ENCODE results near the gene COX19. TPM values are rescaled to one million over a fixed set of nuclear protein-coding genes. Genes with fewer than 3 reads are reported as not detected.

The COX19 gene
- total and polyA plus RNA-seq, 10 donors, result 7.1 to 29.1 (median 15.2) TPM

GRCh38 chr7:999941-1000935, 24.9 kb upstream of the COX19 start:
- TF ChIP-seq POLR2A (IDR thresholded peaks at IDR 0.05), result no peak
- TF ChIP-seq CTCF (IDR thresholded peaks at IDR 0.05 in 8 of 11, conservative IDR thresholded peaks at IDR 0.05 in 3 of 11), result no peak
- no peak for TF ChIP-seq POLR2AphosphoS5 (IDR thresholded peaks at IDR 0.05)
- H3K27me3 ChIP-seq (replicated peaks in 1 of 7), result no peaks in the 10 kb centered on the region
- peaks cover 0 to 28% (median 5%) of the 10 kb centered on the region in 6 donors for H3K4me1 ChIP-seq
- H3K4me3 ChIP-seq, result no peak overlapping the region
- H3K9me3 ChIP-seq, result no peaks in the 10 kb centered on the region
- DNase-seq, result no peak
- no peak overlapping the region for H3K27ac ChIP-seq
- 74 to 86% (median 81%) methylated on average over 31 to 52 of the region's 52 CpGs for WGBS, 5 donors
- intact Hi-C loops (cut with DNase I; ENCODE audit: low total_unique reads), result loop anchor here (10.0 kb wide), 1 partner anchor 175 kb away; no protein-coding TSS in a partner anchor
- H3K36me3 ChIP-seq, result peaks cover 0 to 60% (median 25%) of the 10 kb centered on the region in 6 donors

GRCh38 chr7:999149-999879, 24.0 kb upstream of the COX19 start:
- peaks cover 0 to 59% (median 25%) of the 10 kb centered on the region in 6 donors for H3K36me3 ChIP-seq
- H3K9me3 ChIP-seq, result no peaks in the 10 kb centered on the region
- H3K4me1 ChIP-seq, result peaks cover 0 to 23% (median 3%) of the 10 kb centered on the region in 6 donors
- H3K27me3 ChIP-seq (replicated peaks in 1 of 7), result no peaks in the 10 kb centered on the region
- intact Hi-C loops (cut with DNase I; ENCODE audit: low total_unique reads), result loop anchor here (10.0 kb wide), 1 partner anchor 175 kb away; no protein-coding TSS in a partner anchor
- 86 to 89% (median 88%) methylated on average over 28 of the region's 28 CpGs for WGBS, 5 donors
- TF ChIP-seq CTCF (IDR thresholded peaks at IDR 0.05 in 8 of 11, conservative IDR thresholded peaks at IDR 0.05 in 3 of 11) (no peak), POLR2A (IDR thresholded peaks at IDR 0.05) (no peak), POLR2AphosphoS5 (IDR thresholded peaks at IDR 0.05) (no peak)
- H3K4me3 ChIP-seq, result no peak overlapping the region
- DNase-seq, result no peak
- no peak overlapping the region for H3K27ac ChIP-seq

- no peak for DNase-seq
- Histone ChIP-seq H3K36me3 (peaks cover 0 to 56% (median 25%) of the 10 kb centered on the region in 6 donors), H3K4me3 (no peak overlapping the region), H3K27me3 (replicated peaks in 1 of 7) (peaks cover 0 to under 1% (median 0%) of the 10 kb centered on the region in 7 donors), H3K4me1 (peaks cover 0 to 27% (median 9%) of the 10 kb centered on the region in 6 donors), H3K9me3 (no peaks in the 10 kb centered on the region), H3K27ac (no peak overlapping the region)
- TF ChIP-seq POLR2AphosphoS5 (IDR thresholded peaks at IDR 0.05) (no peak), CTCF (IDR thresholded peaks at IDR 0.05 in 8 of 11, conservative IDR thresholded peaks at IDR 0.05 in 3 of 11) (no peak), POLR2A (IDR thresholded peaks at IDR 0.05) (no peak)
- WGBS, 5 donors, result 85 to 90% (median 86%) methylated on average over 33 to 45 of the region's 45 CpGs
- intact Hi-C loops (cut with DNase I; ENCODE audit: low total_unique reads), result loop anchor here (10.0 kb wide), 1 partner anchor 177 kb away; no protein-coding TSS in a partner anchor
These were observed 22.4 kb upstream of the COX19 start for GRCh38 chr7:997404-998395.

All from spleen (tissue), 11 donors.